ENCODE results near the gene NMNAT3. TPM values are rescaled to one million over a fixed set of nuclear protein-coding genes. Genes with fewer than 3 reads are reported as not detected.

NMNAT3 gene
- total and polyA plus RNA-seq, 9 donors: 15.8 to 31.2 (median 21.6) TPM

DNA sequence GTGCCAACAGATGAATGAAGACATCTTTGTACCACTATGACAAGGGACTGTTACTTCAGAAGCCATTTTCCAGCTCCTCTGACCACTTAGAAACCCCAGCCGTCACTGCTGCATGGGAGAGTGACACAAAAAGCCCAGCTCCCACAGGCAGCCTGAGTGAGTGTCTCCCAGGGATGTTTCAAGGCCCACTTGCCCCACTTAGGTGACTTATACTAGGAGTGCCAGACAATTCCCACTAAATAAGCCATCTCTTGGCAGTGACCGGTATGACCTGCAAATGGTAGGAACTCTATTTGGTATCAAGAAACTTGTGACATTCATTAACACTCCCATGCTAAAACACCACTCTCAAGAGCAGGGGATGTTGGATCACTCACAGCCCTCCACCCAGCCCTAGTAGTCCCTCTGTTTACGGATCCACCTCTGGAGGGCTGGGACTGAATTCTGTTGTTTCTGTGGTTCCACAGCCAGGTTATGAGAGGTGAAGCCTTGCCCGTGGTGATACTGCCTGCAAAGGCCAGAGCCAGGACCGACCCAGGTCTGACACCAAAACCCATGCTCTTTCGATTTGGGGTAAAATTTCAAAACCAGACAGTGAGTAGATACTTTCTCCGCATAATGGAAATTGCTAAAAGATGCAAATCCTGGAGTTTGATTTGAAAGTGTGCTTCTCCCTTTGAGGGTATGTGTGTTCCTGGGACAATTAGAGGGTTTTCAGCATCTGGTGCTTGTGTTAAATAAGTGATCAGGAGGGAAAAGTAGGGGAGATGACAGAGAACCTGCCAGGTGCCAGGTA, 152.7 kb downstream of the NMNAT3 start:
- WGBS, 3 donors: 91 to 93% (median 92%) methylated on average over 7 of the region's 7 CpGs
- Histone ChIP-seq H3K27ac (peak overlapping the region in 1 of 2 donors; percentile 24), H3K27me3 (no peaks in the 10 kb centered on the region), H3K36me3 (no peaks in the 10 kb centered on the region), H3K4me1 (ENCODE audit: insufficient read depth) (peaks cover 14% of the 10 kb centered on the region), H3K9me3 (no peaks in the 10 kb centered on the region), H3K4me3 (no peak overlapping the region)
- intact Hi-C loops (cut with DNase I): no loop called here
- no peak for DNase-seq
- no peak for TF ChIP-seq POLR2A (IDR thresholded peaks at IDR 0.05)
- no peak for TF ChIP-seq EP300 (IDR thresholded peaks at IDR 0.05)
- TF ChIP-seq, protein P1, sequence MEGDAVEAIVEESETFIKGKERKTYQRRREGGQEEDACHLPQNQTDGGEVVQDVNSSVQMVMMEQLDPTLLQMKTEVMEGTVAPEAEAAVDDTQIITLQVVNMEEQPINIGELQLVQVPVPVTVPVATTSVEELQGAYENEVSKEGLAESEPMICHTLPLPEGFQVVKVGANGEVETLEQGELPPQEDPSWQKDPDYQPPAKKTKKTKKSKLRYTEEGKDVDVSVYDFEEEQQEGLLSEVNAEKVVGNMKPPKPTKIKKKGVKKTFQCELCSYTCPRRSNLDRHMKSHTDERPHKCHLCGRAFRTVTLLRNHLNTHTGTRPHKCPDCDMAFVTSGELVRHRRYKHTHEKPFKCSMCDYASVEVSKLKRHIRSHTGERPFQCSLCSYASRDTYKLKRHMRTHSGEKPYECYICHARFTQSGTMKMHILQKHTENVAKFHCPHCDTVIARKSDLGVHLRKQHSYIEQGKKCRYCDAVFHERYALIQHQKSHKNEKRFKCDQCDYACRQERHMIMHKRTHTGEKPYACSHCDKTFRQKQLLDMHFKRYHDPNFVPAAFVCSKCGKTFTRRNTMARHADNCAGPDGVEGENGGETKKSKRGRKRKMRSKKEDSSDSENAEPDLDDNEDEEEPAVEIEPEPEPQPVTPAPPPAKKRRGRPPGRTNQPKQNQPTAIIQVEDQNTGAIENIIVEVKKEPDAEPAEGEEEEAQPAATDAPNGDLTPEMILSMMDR (IDR thresholded peaks at IDR 0.05): no peak

DNA sequence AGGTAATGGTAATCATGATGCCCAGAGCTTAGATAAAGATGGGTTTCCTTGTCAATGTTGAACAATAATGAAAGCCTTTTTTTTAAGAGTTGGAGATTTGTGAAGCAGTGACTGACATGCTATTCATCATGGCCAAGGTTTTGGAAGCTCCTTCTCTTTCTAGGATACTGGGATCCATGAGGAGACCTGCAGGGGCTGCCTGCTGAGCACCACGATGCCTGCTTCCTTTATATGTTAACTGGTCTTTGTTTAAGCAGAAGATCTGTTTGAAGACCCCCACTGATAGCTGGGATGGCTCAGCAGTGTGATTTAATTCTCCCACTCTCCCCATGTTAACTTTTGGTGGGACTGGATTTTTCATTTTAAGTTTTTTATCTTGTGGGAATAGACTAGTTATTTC, 154.1 kb downstream of the NMNAT3 start:
- H3K36me3 ChIP-seq: no peaks in the 10 kb centered on the region
- H3K4me1 ChIP-seq (ENCODE audit: insufficient read depth): peaks cover 12% of the 10 kb centered on the region
- H3K27me3 ChIP-seq: no peaks in the 10 kb centered on the region
- intact Hi-C loops (cut with DNase I): no loop called here
- TF ChIP-seq, protein P1 (IDR thresholded peaks at IDR 0.05): no peak
- TF ChIP-seq POLR2A (IDR thresholded peaks at IDR 0.05) (no peak), EP300 (IDR thresholded peaks at IDR 0.05) (no peak)
- H3K9me3 ChIP-seq: no peaks in the 10 kb centered on the region
- DNase-seq: no peak
- H3K27ac ChIP-seq: no peak overlapping the region
- 84 to 96% (median 90%) methylated on average over 1 of the region's 1 CpG for WGBS, 3 donors
- H3K4me3 ChIP-seq: no peak overlapping the region

DNA sequence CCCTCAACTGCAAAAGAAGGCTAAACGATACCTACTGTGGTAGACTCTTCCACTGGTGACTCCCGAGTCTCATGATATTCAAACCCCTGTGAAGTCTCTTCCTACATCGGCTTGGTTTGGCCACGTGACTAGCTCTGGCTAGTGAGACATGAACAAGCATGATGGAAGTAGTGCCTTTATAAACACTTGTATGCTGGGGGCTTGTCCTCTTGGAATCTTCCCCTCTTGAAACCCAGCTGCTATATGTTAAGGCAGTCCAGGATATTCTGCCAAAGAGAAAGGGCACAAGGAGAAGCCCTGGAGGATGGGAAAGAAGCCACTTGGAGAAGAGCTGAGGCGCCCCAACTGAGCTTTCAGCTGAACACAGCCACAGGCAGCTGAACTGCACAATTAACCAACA, 154.6 kb downstream of the NMNAT3 start:
- intact Hi-C loops (cut with DNase I): no loop called here

DNA sequence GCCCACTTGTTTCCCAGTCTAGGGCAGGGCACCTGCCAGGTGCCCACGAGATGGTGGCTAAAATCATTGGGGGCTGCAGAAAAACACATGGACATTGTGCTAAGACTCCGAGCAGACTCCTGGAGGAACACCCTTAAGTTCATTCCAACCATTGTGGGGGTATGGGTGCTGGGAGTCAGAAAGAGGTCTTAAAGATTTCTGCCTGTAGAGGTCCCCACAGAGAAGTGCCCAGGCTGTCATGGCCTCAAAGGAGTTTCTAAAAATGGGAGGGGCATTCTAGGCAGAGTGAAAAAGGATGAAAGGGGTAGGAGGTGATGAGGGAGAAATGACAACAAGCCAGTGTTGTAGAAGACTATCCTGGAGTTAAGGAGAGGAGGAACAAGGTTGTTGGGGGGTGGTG, 155.4 kb downstream of the NMNAT3 start:
- Histone ChIP-seq H3K9me3 (no peaks in the 10 kb centered on the region), H3K27me3 (no peaks in the 10 kb centered on the region), H3K36me3 (no peaks in the 10 kb centered on the region), H3K4me1 (ENCODE audit: insufficient read depth) (peaks cover 10% of the 10 kb centered on the region), H3K4me3 (no peak overlapping the region), H3K27ac (no peak overlapping the region)
- WGBS, 3 donors: 45 to 48% (median 46%) methylated on average over 2 of the region's 2 CpGs
- intact Hi-C loops (cut with DNase I): no loop called here
- TF ChIP-seq EP300 (IDR thresholded peaks at IDR 0.05) (no peak), POLR2A (IDR thresholded peaks at IDR 0.05) (no peak)
- TF ChIP-seq, protein P1 (IDR thresholded peaks at IDR 0.05): no peak
- DNase-seq: no peak

More for the DNA sequence above, 154.6 kb downstream of the NMNAT3 start:
- Histone ChIP-seq H3K27ac (no peak overlapping the region), H3K36me3 (no peaks in the 10 kb centered on the region), H3K27me3 (no peaks in the 10 kb centered on the region), H3K9me3 (no peaks in the 10 kb centered on the region), H3K4me1 (ENCODE audit: insufficient read depth) (peaks cover 11% of the 10 kb centered on the region), H3K4me3 (no peak overlapping the region)
- no peak for TF ChIP-seq POLR2A (IDR thresholded peaks at IDR 0.05)
- TF ChIP-seq EP300 (IDR thresholded peaks at IDR 0.05): no peak
- TF ChIP-seq, protein P1 (IDR thresholded peaks at IDR 0.05): no peak
- 96 to 99% (median 98%) methylated on average over 5 of the region's 5 CpGs for WGBS, 3 donors
- DNase-seq: no peak
